Cardiac fibroblast (primary cell): Measurements from ENCODE around the gene TMEM161B.
A peak's percentile ranks its signal among the peaks of the same experiment; 100 is the strongest.

ENCODE experiments used
- DNase-seq, 2 donors: peaks; one replicate each; pipeline versions ENCODE4 v3.0.0 to v3.0.0-alpha.2; 2010; ENCODE audit warnings: low read depth in 2 of 2
- H3K4me3 ChIP-seq, 2 donors: replicated peaks in 1 of 2; 1 replicate in 1 of 2; 2 replicates in 1 of 2; pipeline ENCODE4 v1.5.1; 2011; ENCODE audit warnings: low read depth in 2 of 2, low read length in 2 of 2, mild to moderate bottlenecking in 2 of 2, moderate library complexity in 1 of 2
- CTCF ChIP-seq: IDR thresholded peaks from one replicate; pipeline ENCODE4 v1.5.1; 2011; ENCODE audit warnings: low read depth, mild to moderate bottlenecking, low read length, inconsistent platforms

TMEM161B gene

GRCh38 chr5:88268385-88269184 lies at the start of gene TMEM161B:
TSS of gene TMEM161B (minus strand) at chr5:88268845. CDS start at chr5:88268723, 122 bp downstream.
- TF ChIP-seq CTCF = no peak
- peak within 1 kb of the TSS; percentile 77 to 88 for H3K4me3 ChIP-seq
- peak; percentile 84 to 91 for DNase-seq

GRCh38 chr5:88304356-88304755 lies 35.7 kb upstream of the TMEM161B start:
- no peak overlapping the region for H3K4me3 ChIP-seq
- DNase-seq = no peak
- no peak for TF ChIP-seq CTCF

GRCh38 chr5:88298425-88298824 lies 29.8 kb upstream of the TMEM161B start:
- no peak overlapping the region for H3K4me3 ChIP-seq
- TF ChIP-seq CTCF = no peak
- DNase-seq = peak; percentile 6 to 40

GRCh38 chr5:88290801-88291200 lies 22.2 kb upstream of the TMEM161B start:
- TF ChIP-seq CTCF = no peak
- H3K4me3 ChIP-seq = no peak overlapping the region
- DNase-seq = peak in 1 of 2 donors; percentile 47

GRCh38 chr5:88288528-88289197 lies 20.0 kb upstream of the TMEM161B start:
- TF ChIP-seq CTCF = no peak
- DNase-seq = no peak
- H3K4me3 ChIP-seq = no peak overlapping the region

GRCh38 chr5:88287846-88288527 lies 19.3 kb upstream of the TMEM161B start:
- DNase-seq = no peak
- no peak for TF ChIP-seq CTCF
- H3K4me3 ChIP-seq = no peak overlapping the region
